Measurements from ENCODE around the gene GABBR2.

GABBR2 gene

DNA sequence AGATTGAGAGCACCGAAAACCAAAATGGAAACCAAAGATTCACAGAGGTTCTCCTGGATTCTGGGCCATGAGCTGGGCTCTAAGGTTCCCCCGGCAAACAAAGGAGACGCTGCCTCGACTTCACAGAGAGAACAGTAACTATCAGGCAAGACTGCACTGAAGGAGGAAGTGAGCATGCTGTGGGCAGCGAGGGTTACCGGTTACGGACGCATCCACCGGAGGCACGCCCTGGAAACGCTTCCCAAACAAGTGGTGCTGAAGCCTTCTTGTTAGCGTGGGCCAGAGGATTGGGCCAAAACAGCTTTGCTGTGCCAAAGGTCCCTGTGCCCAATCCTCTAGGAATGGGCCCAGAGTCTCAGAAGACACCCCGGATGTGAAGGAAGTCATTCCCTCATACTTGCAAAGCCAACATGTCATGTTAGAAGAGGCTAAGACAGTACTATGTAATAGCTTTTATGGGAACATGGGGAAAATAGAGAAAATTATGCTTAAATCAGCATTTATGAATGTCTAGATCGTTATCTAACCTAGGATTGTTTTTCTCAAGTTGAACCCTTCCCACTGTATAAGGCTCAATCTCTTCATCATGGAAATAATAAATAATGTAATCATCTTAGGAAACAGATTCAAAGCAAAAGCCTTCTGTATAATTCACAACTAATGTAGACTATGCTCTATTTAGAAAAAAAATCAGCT, 145.4 kb downstream of the GABBR2 start:
- no peak overlapping the region for H3K4me3 ChIP-seq (ENCODE audit: low read length)
- no peak for DNase-seq (ENCODE audit: low read depth, low spot score)

DNA sequence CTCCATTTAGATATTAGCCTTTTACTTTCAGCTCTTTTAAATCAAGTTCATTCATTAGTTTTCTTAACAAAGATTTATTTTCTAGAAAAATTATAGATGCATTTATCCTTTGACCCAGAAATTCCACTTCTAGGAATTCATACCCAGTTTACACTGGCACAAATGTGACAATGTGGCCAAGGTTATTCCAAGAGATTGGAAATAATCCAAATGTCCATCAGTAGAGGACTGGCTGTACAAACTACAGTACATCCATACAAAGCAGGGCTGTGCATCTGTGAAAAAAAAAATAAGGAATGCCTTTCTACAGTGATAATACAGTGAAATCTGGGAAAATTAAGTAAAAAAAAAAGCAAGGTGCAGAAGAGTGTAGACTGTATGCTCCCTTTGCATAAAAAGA, 149.2 kb downstream of the GABBR2 start:
- no peak for DNase-seq (ENCODE audit: low read depth, low spot score)
- no peak overlapping the region for H3K4me3 ChIP-seq (ENCODE audit: low read length)

GRCh38 chr9:98558575-98558974, 150.2 kb downstream of the GABBR2 start:
- DNase-seq (ENCODE audit: low read depth, low spot score) = no peak

GRCh38 chr9:98556511-98556910, 152.2 kb downstream of the GABBR2 start:
- no peak for DNase-seq (ENCODE audit: low read depth, low spot score)
- H3K4me3 ChIP-seq (ENCODE audit: low read length) = no peak overlapping the region

More at GRCh38 chr9:98558575-98558974, 150.2 kb downstream of the GABBR2 start:
- H3K4me3 ChIP-seq (ENCODE audit: low read length) = no peak overlapping the region

DNA sequence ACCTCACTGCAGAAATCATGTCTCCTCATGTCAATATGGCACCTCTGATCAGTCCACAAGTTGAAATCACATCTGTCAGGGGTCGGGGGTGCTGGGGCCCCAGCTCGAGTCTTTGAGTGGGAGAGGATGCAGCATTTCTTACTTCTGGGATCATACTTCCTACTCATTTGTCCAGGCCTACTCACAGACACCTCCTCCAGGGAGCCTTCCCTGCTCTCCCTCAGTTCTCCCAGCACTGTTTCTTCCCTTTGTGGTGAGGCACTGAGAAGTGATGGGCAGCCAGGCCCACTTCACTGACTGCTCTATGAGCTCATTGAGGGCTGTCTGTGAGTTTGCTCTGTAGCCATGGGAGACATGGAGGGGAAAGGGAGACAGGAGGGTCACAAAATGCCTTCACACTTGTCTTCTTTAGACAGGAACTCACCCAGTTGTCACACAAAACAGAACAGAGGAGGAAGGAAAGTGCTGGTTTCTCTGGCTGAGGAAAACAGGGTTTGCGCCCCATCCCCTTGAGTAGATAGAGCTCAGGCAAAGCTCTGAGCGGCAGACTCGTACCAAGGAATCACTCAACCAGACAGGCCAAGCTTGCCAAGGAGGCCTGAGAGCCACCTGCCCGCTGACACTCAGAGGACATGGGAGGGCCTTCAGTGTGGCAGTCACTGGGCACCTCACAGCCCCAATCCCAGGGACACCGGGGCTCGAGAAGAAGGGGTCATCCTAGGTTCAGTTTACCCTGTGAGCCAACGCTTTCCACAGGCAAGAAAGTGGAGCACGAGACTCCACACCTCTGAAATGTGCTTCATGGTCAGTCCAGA, 152.9 kb downstream of the GABBR2 start:
- no peak for DNase-seq (ENCODE audit: low read depth, low spot score)

GRCh38 chr9:98554752-98555151, 154.0 kb downstream of the GABBR2 start:
- no peak for DNase-seq (ENCODE audit: low read depth, low spot score)

More for the DNA sequence above, 152.9 kb downstream of the GABBR2 start:
- H3K4me3 ChIP-seq (ENCODE audit: low read length) = no peak overlapping the region

GRCh38 chr9:98552331-98552730, 156.4 kb downstream of the GABBR2 start:
- no peak for DNase-seq (ENCODE audit: low read depth, low spot score)

More at GRCh38 chr9:98554752-98555151, 154.0 kb downstream of the GABBR2 start:
- H3K4me3 ChIP-seq (ENCODE audit: low read length) = no peak overlapping the region

DNA sequence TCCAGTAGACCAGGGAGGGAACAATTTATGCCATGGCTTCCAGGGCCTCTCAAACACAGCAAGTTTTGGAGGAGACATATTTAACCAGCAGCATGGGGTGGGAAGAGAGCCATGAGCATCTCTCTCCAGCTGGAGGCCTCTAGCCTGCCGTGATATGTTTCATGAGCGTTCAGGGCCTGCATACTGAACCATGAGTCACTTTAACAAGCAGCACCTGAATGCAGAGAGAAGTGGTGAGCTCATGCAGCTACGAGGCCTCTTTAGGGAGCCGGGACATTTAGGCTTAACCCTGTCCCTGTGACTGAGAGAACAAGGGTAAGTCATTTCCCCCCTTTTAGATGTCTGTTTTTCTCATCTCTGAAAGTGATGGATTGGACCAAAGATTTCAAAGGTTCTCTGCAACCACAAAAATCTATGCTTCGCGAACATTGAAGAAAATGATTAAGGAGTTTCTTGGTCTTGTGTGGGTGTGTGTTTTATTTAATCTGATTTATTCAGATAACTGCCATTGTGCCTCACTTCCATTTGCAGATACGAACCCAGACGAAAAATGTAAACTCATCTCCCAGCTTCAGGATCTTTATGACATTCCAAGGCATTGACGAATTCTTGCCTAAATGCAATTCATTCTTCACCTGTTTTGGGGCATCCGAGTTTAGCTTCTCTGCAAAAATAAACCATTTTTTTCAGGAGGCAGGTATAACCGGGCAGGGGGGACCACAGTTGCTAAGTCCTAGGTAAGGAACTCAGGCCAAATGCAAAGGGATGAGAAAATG, 157.0 kb downstream of the GABBR2 start:
- H3K4me3 ChIP-seq (ENCODE audit: low read length) = no peak overlapping the region
- DNase-seq (ENCODE audit: low read depth, low spot score) = no peak

More at GRCh38 chr9:98552331-98552730, 156.4 kb downstream of the GABBR2 start:
- H3K4me3 ChIP-seq (ENCODE audit: low read length) = no peak overlapping the region

DNA sequence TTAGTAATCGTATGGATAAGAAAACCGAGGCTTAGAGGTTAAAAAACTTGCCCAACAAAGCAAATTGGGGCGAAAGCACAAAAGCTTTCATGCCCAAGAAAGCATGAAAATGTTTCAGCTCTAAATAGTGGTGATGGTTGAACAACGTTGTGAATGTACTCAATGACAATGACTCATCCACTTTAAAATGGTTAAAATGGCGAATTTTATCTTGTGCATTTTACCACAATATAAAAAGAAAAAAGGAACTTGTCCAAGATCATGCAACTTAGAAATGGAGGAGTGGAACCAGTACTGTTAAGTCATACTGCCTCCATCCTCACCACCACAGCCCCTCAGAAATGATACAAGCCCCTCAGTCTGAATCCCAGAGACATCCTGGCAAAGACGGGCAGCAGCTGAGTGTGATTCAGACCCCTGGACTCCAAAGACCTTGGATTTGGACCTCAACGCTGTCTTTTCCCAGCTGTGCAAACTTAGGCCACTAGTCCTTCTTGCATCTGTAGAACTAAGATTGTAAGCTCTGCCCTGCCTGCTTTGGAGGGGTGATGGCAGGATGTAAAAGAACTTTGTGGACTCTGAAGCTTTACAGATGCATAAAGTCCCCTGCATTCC, 158.4 kb downstream of the GABBR2 start:
- no peak for DNase-seq (ENCODE audit: low read depth, low spot score)
- H3K4me3 ChIP-seq (ENCODE audit: low read length) = no peak overlapping the region

GRCh38 chr9:98549401-98549800, 159.3 kb downstream of the GABBR2 start:
- H3K4me3 ChIP-seq (ENCODE audit: low read length) = no peak overlapping the region
- no peak for DNase-seq (ENCODE audit: low read depth, low spot score)

DNA sequence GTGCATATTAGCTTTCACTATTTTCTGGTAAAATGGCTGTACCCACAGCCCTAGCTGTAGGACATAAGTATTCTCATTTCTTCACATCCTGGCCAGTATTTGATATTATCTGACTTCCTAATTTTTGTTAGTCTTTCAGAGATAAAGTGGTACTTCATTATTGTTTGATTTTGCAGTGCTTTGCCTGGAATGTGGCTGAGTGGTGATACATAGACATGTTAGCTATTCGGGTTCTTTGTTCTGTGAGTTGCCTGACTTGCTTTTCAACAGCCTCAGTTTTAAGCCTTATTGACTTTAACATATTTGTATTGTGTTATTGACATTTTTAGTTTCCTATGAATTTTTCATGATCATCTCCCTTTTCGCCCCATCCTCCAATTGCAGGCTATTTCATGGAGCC, 161.1 kb downstream of the GABBR2 start:
- no peak for DNase-seq (ENCODE audit: low read depth, low spot score)
- no peak overlapping the region for H3K4me3 ChIP-seq (ENCODE audit: low read length)

DNA sequence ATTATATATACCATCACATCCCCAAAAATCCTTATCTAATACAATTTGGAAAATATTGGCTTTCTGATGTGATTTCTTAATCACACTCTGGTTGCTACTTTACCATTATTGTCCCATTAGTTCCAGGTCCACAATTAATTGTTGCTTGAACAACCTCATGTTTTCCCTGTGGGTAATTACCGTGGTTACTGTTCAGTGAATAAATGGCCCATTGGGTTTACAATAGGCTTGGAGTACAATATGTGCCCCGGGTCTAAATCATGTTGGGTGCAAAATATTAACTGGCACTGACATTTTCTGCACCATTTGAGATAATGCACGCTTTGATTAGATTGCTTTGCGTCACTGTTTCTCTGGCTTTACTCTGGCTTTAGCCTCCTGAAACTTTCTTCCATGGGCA, 163.7 kb downstream of the GABBR2 start:
- no peak overlapping the region for H3K4me3 ChIP-seq (ENCODE audit: low read length)
- no peak for DNase-seq (ENCODE audit: low read depth, low spot score)

DNA sequence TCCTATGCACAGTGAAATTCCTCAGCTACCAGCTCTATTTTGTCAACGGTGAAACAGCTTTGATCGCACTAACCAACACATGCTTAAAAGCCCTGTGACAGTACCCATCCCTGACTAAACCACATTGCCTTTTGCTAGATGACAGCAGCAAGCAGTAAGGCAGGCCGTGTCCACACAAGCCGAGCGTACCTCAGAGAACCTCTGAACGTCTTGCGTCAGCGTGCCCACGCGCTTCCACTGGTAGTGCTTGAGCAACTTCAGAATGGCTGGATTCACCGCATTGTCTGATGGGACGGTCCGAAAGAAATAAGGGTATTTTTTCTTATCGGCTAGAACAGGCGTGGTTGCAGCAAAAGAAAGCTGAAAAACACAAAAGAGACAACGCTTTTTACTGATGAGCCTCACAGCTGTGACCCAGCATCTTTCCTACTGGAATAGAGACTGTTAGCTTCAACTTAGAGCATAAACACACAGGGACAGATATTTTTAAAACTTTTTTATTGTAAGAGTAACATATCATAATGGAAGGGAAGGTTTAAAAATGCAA, 167.0 kb downstream of the GABBR2 start:
- peak; percentile 25 for DNase-seq (ENCODE audit: low read depth, low spot score)
- H3K4me3 ChIP-seq (ENCODE audit: low read length) = no peak overlapping the region

DNA sequence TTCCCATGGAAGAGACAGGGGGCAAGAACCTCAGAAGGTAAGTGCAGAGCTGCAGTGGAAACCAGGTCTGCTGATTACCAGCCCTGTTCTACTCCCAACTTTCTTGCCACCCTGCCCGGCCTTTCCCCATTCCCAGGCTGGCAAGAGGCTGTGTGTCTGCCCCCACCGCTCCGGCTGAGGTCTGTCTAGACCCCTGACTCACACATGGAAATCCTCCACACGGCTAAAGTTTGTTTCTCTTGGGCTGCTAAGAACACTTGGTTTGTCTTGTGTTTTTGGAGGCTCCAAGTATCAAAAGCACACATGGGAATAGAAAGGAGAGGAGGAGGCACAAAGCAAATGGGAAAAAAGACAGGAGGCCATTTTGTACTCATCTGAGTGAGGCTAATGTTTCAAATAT, 168.3 kb downstream of the GABBR2 start:
- H3K4me3 ChIP-seq (ENCODE audit: low read length) = no peak overlapping the region
- DNase-seq (ENCODE audit: low read depth, low spot score) = no peak

DNA sequence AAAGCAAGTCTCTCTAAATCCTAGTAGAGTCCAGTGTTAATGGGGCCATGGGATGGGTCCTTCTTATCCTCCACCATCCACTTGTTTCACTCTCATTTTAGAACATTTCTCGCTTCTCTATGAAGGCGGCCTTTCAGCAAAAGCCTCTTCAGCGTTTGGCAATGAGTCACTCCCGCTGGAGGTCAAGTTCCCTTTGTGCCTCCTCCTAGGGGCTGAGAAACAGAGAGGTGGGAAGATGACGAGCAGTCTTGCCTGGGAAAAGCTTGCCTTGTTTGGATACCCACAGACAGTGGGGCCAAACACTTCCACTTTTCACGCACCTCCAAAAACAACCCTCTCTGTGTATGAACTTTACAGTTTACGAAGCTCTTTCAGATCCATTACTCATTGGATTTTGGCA, 168.8 kb downstream of the GABBR2 start:
- H3K4me3 ChIP-seq (ENCODE audit: low read length) = no peak overlapping the region
- no peak for DNase-seq (ENCODE audit: low read depth, low spot score)

DNA sequence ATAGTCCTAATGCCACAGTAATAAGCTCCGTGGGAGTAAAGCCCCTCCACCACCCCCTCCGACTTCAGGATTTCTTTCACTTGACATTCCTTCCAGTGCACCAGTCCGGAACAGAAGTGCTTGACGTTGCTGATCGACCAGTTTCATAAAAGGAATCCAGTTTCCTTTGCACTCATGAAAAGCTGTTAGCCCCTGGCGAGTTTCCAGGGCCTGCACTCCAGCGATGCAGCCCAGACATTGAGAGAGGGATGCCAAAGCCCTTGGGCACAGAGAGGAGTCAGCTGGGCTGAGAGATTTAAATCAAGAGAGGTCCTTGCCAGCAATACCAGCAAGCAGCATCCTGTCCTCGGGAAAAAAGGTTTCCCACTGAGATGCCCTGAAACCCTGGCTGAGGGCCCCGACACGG, 170.1 kb downstream of the GABBR2 start:
- no peak overlapping the region for H3K4me3 ChIP-seq (ENCODE audit: low read length)

GRCh38 chr9:98538203-98538602, 170.5 kb downstream of the GABBR2 start:
- DNase-seq (ENCODE audit: low read depth, low spot score) = no peak
- no peak overlapping the region for H3K4me3 ChIP-seq (ENCODE audit: low read length)

More for the DNA sequence above, 170.1 kb downstream of the GABBR2 start:
- DNase-seq (ENCODE audit: low read depth, low spot score) = no peak

- no peak overlapping the region for H3K4me3 ChIP-seq (ENCODE audit: low read length)
- DNase-seq (ENCODE audit: low read depth, low spot score) = peak; percentile 43
These were observed 172.1 kb downstream of the GABBR2 start for GRCh38 chr9:98536542-98537173.

DNA sequence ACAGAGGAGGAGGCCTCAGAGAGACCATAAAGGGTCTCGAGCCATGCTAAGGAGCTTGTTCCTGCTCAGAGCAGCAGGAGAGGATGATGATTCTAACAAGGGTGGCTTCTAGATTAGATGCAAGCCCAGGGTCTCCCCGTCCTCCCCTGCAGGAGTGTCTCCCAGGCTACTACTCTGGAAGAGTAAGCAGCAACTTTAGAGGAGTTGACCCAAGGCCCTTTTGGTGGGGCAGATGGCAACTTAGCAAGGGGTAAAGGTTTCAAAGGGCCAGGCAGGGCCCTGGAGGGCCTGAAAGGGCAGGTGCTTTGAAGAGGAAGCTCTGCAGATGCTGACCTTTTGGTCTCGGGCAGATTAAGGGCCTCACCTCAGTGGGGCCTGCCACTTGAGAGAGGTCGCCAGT, 174.9 kb downstream of the GABBR2 start:
- DNase-seq (ENCODE audit: low read depth, low spot score) = no peak
- no peak overlapping the region for H3K4me3 ChIP-seq (ENCODE audit: low read length)
